Keratinocyte (primary cell): ENCODE measurements around the gene DMP1. TPM values are rescaled to one million over a fixed set of nuclear protein-coding genes. Genes with fewer than 3 reads are reported as not detected.

Experiments
- DNase-seq: peaks from one replicate; pipeline ENCODE4 v3.0.0-alpha.2; 2011; ENCODE audit warnings: low read depth, missing footprints, low spot score
- FAIRE-seq: peaks from 2 replicates; lab custom pipeline; 2011; peaks lifted over from hg19 to GRCh38; lab: Jason Lieb, UNC
- H2AFZ ChIP-seq: 2 replicates; pipeline ENCODE4 v1.6.0; 2012; ENCODE audit warnings: low read length, control low read depth, inconsistent platforms; ENCODE audit not compliant: control insufficient read depth
- H3K27ac ChIP-seq: 2 replicates; pipeline ENCODE4 v1.5.1; 2011; ENCODE audit warnings: low read length; ENCODE audit not compliant: control insufficient read depth, insufficient read depth
- H3K27me3 ChIP-seq: 3 replicates; pipeline ENCODE4 v1.6.0; 2011; ENCODE audit warnings: low read length; ENCODE audit not compliant: control insufficient read depth, insufficient read depth; ENCODE audit errors: extremely low read depth
- H3K36me3 ChIP-seq, 2 experiments: 2 replicates in 1 of 2; 3 replicates in 1 of 2; pipeline ENCODE4 v1.5.1; 2011; ENCODE audit warnings: low read length in 2 of 2, mild to moderate bottlenecking in 1 of 2; ENCODE audit not compliant: control insufficient read depth in 2 of 2, insufficient read depth in 2 of 2; ENCODE audit errors: extremely low read depth in 1 of 2
- H3K4me1 ChIP-seq: 3 replicates; pipeline ENCODE4 v1.5.1; 2011; ENCODE audit warnings: low read length; ENCODE audit not compliant: control insufficient read depth, insufficient read depth; ENCODE audit errors: extremely low read depth
- H3K4me2 ChIP-seq: 3 replicates; pipeline ENCODE4 v1.6.0; 2011; ENCODE audit warnings: low read depth, low read length; ENCODE audit not compliant: control insufficient read depth, insufficient read depth; ENCODE audit errors: extremely low read depth
- H3K4me3 ChIP-seq, 3 experiments: fragments of 200-600 bp in 1 of 3; sonication (generic) in 1 of 3; 2 replicates in 2 of 3; 3 replicates in 1 of 3; pipeline ENCODE4 v1.5.1; 2011 to 2016; ENCODE audit warnings: low read length in 3 of 3, mild to moderate bottlenecking in 3 of 3, control low read depth in 2 of 3, inconsistent platforms in 1 of 3, low read depth in 1 of 3, mixed read lengths in 1 of 3, mixed run types in 1 of 3, moderate library complexity in 1 of 3; ENCODE audit not compliant: control insufficient read depth in 2 of 3, insufficient read depth in 2 of 3; ENCODE audit errors: extremely low read depth in 1 of 3
- H3K79me2 ChIP-seq: 2 replicates; pipeline ENCODE4 v1.6.0; 2012; ENCODE audit warnings: low read length; ENCODE audit not compliant: control insufficient read depth, insufficient read depth
- H3K9ac ChIP-seq: 3 replicates; pipeline ENCODE4 v1.6.0; 2011; ENCODE audit warnings: low read length; ENCODE audit not compliant: control insufficient read depth, insufficient read depth; ENCODE audit errors: extremely low read depth
- H3K9me1 ChIP-seq: 3 replicates; pipeline ENCODE4 v1.6.0; 2011; ENCODE audit warnings: low read length; ENCODE audit not compliant: control insufficient read depth, insufficient read depth; ENCODE audit errors: extremely low read depth
- H3K9me3 ChIP-seq: 2 replicates; pipeline ENCODE4 v1.5.1; 2012; ENCODE audit warnings: low read depth, low read length; ENCODE audit not compliant: control insufficient read depth
- H4K20me1 ChIP-seq: 3 replicates; pipeline ENCODE4 v1.6.0; 2011; ENCODE audit warnings: low read length; ENCODE audit not compliant: control insufficient read depth, insufficient read depth; ENCODE audit errors: extremely low read depth
- CTCF ChIP-seq, 3 experiments: IDR thresholded peaks in 1 of 3; conservative IDR thresholded peaks in 1 of 3; optimal IDR thresholded peaks in 1 of 3; 2 replicates in 2 of 3; 3 replicates in 1 of 3; pipeline versions ENCODE3 to v1.5.1; 2011; ENCODE audit warnings: low read length in 3 of 3, mild to moderate bottlenecking in 3 of 3, moderate library complexity in 2 of 3, control low read depth in 1 of 3, inconsistent platforms in 1 of 3; ENCODE audit not compliant: insufficient read depth in 2 of 3; ENCODE audit errors: extremely low read depth in 1 of 3
- EZH2 ChIP-seq: IDR thresholded peaks from one replicate; pipeline ENCODE4 v1.6.1; 2012; ENCODE audit warnings: inconsistent platforms, mild to moderate bottlenecking, low read length, moderate library complexity
- dilution Hi-C: fragments of 300-500 bp; cut with MboI; formaldehyde crosslinking; loops from one replicate; pipeline ENCODE4 v1.7.0; 2020; ENCODE audit warnings: low sequenced_read_pairs; ENCODE audit not compliant: extremely low pct_ligation_motif_present
- polyA plus RNA-seq, 5 experiments: library from polyadenylated mRNA; depleted of rRNA in 3 of 5; stranded (reverse) in 3 of 5; stranded (forward) in 1 of 5; unstranded in 1 of 5; fragments of >200 nt; gene quantifications; 1 replicate in 1 of 5; 2 replicates in 3 of 5; 3 replicates in 1 of 5; pipeline versions ENCODE4 v1.2.1 to v1.2.3, GENCODE V29; 2011 to 2012; ENCODE audit warnings: missing spikeins in 2 of 5, low read depth in 1 of 5, low replicate concordance in 1 of 5

The DMP1 gene
- polyA plus RNA-seq, 1 donor (not counting 4 experiments of a cell fraction or from before 2014, with no cell fraction given) = not detected

- Histone ChIP-seq H3K79me2 (no peaks in the 10 kb centered on the region), H3K9me1 (no peaks in the 10 kb centered on the region), H3K36me3 (no peaks in the 10 kb centered on the region), H3K27ac (no peak overlapping the region), H2AFZ (no peak overlapping the region), H3K9ac (no peak overlapping the region), H3K9me3 (no peaks in the 10 kb centered on the region), H3K27me3 (no peaks in the 10 kb centered on the region), H3K4me1 (no peaks in the 10 kb centered on the region), H3K4me2 (no peak overlapping the region), H3K4me3 (no peak overlapping the region), H4K20me1 (no peaks in the 10 kb centered on the region)
- no peak for FAIRE-seq
- dilution Hi-C loops = no loop called here
- TF ChIP-seq CTCF (optimal IDR thresholded peaks at IDR 0.05 in 1 of 3, IDR thresholded peaks at IDR 0.05 in 1 of 3, conservative IDR thresholded peaks at IDR 0.05 in 1 of 3; ENCODE audit: extremely low read depth in 1 of 3, insufficient read depth in 2 of 3, low read length in 3 of 3) = no peak
- TF ChIP-seq EZH2 = no peak
- DNase-seq = no peak
These were observed 47.2 kb downstream of the DMP1 start for GRCh38 chr4:87697272-87697671.

- H3K9me1 ChIP-seq = no peaks in the 10 kb centered on the region
- H4K20me1 ChIP-seq = no peaks in the 10 kb centered on the region
- no peaks in the 10 kb centered on the region for H3K27me3 ChIP-seq
- no peak for TF ChIP-seq EZH2
- TF ChIP-seq CTCF (optimal IDR thresholded peaks at IDR 0.05 in 1 of 3, IDR thresholded peaks at IDR 0.05 in 1 of 3, conservative IDR thresholded peaks at IDR 0.05 in 1 of 3; ENCODE audit: extremely low read depth in 1 of 3, insufficient read depth in 2 of 3, low read length in 3 of 3) = no peak
- H2AFZ ChIP-seq = no peak overlapping the region
- H3K9me3 ChIP-seq = no peaks in the 10 kb centered on the region
- H3K4me2 ChIP-seq = no peak overlapping the region
- FAIRE-seq = no peak
- no peaks in the 10 kb centered on the region for H3K79me2 ChIP-seq
- no peak overlapping the region for H3K4me3 ChIP-seq
- dilution Hi-C loops = no loop called here
- no peaks in the 10 kb centered on the region for H3K4me1 ChIP-seq
- no peak overlapping the region for H3K9ac ChIP-seq
- no peak for DNase-seq
- H3K27ac ChIP-seq = no peak overlapping the region
- no peaks in the 10 kb centered on the region for H3K36me3 ChIP-seq
These were observed 47.9 kb downstream of the DMP1 start for GRCh38 chr4:87697945-87698344.
